AG08395 (cell line): ENCODE data around the gene RGS3.
A peak's percentile ranks its signal among the peaks of the same experiment; 100 is the strongest.

Experiments used
- DNase-seq: peaks from one replicate; pipeline ENCODE4 v3.0.0; 2012; ENCODE audit warnings: mixed read lengths, low spot score

The RGS3 gene

GRCh38 chr9:113600023-113600823, 136.7 kb downstream of the RGS3 start:
- DNase-seq, result no peak

- no peak for DNase-seq
Measured at GRCh38 chr9:113600871-113601614, 137.5 kb downstream of the RGS3 start.

- DNase-seq, result no peak
Measured at GRCh38 chr9:113601656-113602055, 138.1 kb downstream of the RGS3 start.

GRCh38 chr9:113602126-113603047, 138.9 kb downstream of the RGS3 start:
- peak; percentile 93 for DNase-seq

DNA sequence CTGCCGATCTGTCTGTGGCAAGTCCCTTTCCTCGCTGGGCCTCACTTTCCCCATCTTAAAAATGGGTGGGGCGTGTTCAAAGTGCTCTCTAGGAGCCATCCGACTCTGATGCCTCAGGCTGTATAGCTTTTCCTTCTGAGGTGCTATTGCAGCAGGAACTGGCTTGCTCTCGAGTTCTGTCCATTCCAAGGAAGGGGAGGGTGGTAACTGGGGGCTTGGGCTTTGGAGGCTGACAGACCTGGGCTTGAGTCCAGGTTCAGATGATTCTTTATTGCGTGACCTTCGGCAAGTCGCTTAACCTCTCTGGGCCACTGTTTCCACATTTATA, 139.5 kb downstream of the RGS3 start:
- no peak for DNase-seq

DNA sequence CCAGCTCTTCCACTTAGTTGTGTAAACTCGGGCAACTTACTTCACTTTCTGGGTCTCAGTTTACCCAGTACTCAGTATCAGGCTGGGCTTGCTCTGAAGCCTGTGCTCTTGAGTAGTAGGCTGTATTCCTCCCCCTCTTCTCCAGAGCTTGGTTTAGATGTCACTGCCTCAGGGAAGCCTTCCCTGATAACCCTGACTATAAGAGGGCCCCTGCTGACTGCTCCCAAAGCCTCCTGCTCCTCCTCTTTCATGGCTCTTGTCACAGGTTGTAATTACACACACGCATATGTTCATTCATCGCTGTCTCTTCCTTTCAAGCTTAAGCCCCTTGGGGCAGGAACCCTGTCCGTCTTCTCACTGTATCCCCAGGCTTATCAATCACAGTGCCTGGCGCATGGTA, 140.2 kb downstream of the RGS3 start:
- no peak for DNase-seq

- DNase-seq, result no peak
Measured at GRCh38 chr9:113604393-113604792, 140.9 kb downstream of the RGS3 start.

- no peak for DNase-seq
Measured at GRCh38 chr9:113606510-113606909, 143.0 kb downstream of the RGS3 start.

DNA sequence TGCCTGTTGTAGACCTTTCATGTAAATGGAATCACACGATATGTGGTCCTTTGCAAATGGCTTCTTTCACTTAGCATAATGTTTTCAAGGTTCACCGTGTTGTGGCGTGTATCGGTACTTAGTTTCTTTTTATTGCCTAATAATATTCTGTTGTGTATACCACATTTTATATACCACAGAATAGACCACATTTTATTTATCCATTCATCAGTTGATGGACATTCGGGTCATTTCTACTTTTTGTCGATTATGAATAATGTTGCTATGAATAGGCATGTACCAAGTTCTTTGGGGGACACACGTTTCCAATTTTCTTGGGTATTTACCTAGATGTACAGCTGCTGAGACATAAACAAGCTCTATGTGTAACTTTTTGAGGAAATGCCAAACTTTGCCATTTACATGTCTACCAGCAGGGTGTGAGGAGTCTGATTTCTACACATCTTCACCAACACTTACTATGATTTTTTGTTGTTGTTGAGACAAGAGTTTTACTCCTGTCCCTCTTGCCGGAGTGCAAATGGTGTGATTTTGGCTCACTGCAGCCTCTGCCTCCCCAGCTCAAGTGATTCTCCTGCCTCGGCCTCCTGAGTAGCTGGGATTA, 144.7 kb downstream of the RGS3 start:
- no peak for DNase-seq

- no peak for DNase-seq
Measured at GRCh38 chr9:113609562-113610318, 146.2 kb downstream of the RGS3 start.

DNA sequence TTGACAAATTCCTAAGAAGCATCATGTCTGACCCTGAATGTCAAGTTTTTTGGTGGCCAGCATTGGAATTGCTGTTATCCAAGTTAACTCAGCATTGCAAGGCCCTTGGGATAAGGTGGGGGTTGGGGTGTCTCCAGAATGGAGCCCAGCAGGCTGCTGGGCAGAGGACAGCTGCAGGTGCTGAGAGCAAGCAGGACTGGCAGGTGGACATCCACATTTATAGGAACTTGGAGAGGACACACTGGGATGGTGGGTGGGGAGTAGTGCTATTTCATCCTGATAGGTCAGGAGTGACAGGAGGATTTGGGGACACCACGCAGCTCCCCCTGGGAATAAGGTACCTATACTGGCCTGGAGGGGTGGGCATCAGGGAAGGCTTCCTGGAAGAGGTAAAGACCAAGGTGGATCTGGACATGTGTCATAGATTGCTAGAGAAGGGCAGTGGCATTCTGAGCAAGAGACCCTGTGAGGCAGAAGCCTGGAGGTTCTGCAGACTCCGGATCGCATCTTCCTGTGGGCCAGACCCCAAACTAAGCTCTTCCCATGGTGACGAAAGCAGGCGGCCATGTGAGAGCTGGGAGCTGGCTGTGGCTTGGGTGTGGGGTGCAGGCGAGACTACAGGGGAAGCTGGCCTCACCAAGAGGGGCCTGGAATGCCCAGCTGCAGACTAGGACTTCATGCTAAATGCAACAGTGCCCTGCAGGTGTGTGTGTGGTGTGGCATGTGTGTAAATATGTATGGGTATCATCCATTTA, 148.1 kb downstream of the RGS3 start:
- no peak for DNase-seq

GRCh38 chr9:113612216-113612747, 148.8 kb downstream of the RGS3 start:
- no peak for DNase-seq

DNA sequence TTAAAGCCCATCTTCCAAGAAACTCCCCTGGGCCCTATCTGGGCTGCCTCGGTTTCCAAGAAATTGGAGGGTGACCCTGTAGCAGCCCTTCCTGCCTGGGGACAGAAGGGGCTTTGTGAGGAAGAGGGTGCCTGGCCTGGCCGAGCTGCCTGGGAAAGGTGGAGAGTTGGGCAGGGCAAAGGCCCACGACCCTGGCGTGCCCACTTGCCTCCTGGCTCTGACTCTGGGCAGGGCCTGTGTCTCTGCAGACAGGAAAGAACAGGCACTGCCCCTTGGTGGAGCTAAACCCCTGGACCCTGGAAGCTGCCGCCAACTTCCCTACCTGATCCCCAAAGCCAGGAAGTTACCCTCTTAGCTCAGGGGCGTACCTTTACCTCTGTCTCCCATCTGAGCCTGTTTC, 149.3 kb downstream of the RGS3 start:
- DNase-seq, result no peak

- no peak for DNase-seq
Measured at GRCh38 chr9:113613815-113614413, 150.4 kb downstream of the RGS3 start.

DNA sequence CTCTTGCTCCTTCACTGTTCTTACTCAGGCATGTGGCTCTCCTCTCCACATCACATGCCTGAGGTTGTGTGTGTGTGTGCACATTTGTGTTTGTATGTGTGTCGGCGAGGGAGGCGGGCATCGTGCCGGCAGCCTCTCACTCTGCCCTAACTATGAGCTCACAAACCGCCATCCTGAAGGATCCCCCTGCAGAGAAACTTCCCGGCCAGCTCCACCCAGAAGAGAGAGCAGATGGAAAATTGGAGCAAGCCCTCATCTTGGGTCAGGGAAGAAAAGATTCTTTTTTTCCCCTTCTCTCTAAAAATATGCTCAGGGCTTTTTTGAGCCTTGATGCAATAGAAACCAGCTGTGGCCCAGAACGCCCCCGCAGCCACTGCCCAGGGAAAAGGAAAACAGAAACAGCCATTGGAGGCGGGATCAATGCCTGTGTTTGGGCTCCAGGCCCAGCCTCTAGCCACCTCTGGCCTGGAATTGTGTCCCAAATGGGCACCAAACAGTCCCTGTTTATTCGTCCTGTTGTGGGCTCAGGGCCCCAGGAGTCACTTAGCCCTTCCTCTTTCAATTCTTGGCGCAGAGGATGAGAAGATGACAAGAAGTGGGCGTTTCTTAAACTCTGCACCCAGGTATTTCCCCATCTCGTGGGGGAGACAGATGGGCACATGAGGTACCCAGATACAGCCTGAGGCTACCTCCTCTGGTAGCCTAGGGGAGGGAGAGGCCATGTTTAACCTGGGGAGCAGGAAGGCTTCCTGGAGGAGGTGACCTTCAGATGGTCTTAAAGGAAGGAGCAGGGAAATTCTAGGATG, 151.5 kb downstream of the RGS3 start:
- DNase-seq, result peak; percentile 61

DNA sequence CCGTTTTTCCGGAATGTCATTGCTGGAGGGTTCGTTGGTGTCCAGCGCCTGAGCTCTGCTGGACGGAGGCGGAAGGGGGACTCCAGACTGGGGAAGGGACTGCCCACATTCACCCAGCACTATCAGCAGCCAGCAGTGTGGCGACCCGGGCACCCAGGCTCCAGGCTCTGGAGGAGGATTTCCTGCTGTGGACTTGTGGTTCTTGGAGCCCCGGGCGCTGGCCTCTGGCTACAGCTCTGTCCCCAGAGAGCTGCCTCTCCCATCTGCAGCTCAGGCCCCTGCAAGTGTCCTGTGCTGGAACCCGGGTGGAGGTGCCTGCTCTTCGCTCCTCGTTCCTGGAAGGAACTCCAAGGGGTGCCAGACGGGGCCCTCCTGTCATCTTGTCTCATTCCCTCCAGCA, 152.6 kb downstream of the RGS3 start:
- DNase-seq, result no peak

- DNase-seq, result no peak
Measured at GRCh38 chr9:113616621-113617496, 153.3 kb downstream of the RGS3 start.

GRCh38 chr9:113617550-113617949, 154.0 kb downstream of the RGS3 start:
- DNase-seq, result no peak
